HG03175 (cell line): ENCODE data around the gene MACO1.
"Not testable (repeated sequence)": the region's sequence is repeated elsewhere in the genome, so short reads cannot be mapped to it uniquely, and the experiment has no call there.

Experiments used
- ATAC-seq: cut with Tn5 transposase; IDR thresholded peaks from one replicate; pipeline ENCODE4 v1.9.1; 2021; ENCODE audit warnings: mild to moderate bottlenecking, moderate library complexity; ENCODE audit not compliant: unreplicated experiment

MACO1 gene

DNA sequence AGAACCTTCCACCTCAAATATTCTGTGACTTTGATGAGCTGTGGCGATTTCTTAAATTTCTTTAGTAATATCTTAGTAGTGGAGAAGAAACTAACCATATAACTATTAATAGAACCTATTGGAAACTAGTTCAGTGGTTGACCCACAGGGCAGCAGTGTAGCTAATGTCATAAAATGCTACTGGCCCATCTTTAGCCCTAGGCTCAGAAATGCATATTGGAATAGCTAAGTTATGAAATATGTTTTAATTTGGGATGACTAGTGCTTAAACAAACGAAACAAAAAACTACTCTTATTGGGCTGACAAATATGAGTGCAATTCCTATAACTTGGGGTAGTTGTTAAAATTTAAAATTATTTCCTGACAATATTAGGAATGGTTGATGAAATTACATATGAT lies 20.2 kb downstream of the MACO1 start:
- no peak for ATAC-seq

DNA sequence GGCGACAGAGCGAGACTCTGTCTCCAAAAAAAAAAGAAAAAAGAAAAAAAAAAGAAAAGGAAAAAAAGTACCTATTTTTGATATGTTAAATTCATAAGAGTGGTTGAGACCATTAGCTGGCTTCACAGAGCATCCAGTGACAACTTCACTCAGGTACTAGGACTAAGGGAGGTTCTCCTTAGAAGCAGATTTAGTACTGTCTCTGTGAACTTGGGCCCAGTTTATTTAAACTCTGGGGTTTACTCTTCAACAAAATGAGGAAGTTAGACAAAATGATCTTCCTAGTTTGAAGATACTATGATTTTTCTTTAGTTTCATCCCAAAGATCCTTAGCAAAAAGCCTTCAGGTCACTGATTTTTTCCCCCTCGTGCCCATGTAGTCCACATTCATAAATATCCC lies 21.2 kb downstream of the MACO1 start:
- no peak for ATAC-seq

DNA sequence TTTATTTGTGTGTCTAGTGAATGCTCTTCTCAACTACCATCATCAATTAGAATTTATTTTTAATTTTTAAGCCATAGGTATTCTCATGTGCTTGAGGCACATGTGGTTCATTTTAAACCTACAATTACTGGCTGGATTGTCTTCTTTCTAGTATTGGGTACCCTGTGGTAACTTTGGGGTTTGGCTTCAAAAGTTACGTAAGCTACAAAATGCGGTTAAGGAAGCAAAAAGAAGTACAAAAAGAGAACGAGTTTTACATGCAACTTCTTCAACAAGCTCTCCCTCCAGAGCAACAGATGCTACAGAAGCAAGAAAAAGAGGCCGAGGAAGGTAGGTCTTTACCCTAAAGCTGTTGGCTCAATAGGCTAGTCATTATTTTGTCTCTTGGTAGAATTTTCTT lies 25.8 kb downstream of the MACO1 start:
- ATAC-seq: no peak

DNA sequence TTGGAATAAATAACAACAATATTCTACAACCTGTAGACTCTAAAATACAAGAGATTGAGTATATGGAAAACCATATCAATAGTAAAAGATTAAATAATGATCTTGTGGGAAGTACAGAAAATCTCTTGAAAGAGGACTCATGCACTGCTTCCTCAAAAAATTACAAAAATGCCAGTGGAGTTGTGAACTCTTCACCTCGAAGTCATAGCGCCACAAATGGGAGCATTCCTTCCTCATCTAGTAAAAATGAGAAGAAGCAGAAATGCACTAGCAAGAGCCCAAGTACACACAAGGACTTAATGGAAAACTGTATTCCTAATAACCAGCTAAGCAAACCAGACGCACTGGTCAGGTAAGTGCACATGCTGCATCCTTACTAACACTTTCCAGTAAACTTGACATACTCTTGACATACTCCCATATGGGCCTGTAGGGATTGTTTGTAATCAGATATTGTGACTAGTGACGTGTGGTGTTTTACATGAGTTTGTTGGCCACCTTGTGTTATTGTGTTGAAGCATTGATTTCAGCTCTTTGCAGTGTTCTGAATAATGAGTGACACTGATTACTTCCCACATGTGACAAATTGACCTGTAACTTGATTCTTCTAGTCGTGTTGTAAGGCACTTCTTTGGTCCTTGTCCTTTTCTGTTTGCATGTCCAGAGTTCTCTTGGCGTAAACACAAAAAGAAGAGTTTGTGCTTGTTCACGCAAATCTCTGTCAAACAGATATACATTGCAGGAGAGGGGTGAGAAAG lies 28.0 kb downstream of the MACO1 start:
- no peak for ATAC-seq

DNA sequence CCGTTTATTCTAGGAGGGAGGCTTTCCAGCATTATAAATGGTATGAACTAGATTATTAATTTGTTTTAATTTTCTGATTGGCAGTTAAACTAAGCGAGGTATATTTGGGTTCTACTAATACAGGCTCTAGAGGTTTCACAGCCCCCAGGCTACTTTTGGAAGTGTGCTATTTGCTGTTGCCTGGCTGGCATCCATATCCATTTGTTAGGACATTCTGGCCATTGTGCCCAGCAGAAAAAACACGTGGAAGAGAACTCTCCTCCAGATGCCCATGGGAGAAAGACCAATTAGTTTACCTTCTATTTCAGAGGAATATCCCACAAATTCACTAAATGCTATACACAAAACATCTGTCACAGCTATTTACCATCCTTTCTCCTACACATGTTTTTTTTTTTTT lies 29.3 kb downstream of the MACO1 start:
- no peak for ATAC-seq

DNA sequence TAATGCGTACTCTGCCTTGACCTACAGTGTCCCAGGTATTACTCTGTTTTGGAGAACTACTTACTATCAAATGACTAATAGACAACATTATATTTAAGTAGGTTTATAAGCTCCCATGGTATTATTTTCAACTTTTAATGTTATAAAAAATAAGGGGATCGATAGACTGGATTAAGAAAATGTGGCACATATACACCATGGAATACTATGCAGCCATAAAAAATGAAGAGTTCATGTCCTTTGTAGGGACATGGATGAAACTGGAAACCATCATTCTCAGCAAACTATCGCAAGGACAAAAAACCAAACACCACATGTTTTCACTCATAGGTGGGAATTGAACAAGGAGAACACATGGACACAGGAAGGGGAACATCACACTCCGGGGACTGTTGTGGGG lies 30.1 kb downstream of the MACO1 start:
- not testable (repeated sequence) for ATAC-seq

DNA sequence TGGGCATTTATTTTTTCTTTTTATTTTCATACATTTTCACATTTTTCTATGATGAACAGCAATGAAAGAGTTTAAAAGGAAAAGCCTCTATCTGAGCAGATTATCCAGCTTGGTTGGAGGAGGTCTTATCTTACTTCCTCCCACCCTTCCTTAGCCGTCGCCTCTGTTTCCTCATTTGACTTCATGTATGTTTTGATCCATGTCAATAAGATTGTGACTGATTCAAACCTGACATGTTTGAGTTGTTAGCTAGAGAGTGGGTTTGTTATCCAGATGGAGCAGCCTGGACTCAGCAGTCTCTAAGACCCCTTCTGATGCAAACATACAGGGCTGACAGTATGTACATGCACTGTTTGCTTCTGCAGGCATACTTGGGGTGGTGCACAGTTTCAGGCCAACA lies 31.2 kb downstream of the MACO1 start:
- ATAC-seq: no peak

DNA sequence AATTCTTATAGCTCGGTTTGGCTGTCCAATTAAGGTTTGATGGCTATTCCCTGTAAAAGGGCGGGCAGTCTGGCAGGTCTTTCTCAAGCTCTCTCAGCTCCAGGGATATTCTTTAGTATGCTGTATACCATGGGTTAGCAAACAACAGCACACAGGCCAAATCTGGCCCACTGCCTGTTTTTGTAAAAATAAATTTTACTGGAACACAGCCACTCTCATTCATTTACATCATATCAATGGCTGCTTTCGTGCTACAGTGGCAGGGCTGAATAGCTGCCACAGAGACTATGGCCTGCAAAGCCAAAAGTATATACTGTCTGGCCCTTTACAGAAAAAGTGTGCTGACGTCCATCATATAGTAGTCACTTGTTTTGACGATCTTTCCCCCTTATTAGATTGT lies 32.0 kb downstream of the MACO1 start:
- ATAC-seq: no peak

DNA sequence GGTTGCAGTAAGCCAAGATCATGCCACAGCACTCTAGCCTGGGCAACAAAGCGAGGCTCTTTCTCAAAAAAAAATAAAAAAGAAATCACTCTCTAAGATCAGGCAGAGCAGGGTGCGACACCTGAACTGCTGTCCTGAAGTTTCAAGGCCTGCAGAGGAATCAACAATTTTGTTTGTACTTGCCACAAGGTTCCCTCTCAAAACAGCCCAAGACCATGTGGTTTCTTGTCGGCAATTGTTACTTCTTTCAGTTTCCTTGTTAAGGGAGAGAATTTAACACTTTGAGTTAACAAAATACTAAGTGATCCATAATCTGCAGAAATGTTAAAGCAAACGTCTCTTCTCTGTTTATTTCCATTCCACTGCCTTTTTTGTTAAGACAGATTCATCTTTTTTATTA lies 36.5 kb downstream of the MACO1 start:
- no peak for ATAC-seq

DNA sequence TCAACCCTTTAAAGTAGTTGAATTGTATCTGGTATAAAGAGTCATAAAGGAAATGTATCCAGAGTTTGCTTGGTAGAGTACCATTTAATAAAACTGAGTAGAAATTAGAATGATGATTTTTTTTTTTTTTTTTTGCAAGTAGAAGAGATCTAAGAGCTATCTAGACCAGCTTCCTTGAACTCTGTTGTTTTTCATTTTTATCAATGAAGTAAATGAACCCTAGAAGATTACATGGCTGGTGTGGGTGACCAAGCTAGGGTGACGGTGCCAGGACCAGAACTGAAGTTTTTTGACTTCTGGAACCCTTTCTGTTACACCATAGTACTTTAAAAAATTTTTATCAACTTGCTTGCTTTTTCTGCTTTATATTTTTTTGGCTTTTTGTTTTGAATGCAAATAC lies 36.9 kb downstream of the MACO1 start:
- ATAC-seq: no peak

DNA sequence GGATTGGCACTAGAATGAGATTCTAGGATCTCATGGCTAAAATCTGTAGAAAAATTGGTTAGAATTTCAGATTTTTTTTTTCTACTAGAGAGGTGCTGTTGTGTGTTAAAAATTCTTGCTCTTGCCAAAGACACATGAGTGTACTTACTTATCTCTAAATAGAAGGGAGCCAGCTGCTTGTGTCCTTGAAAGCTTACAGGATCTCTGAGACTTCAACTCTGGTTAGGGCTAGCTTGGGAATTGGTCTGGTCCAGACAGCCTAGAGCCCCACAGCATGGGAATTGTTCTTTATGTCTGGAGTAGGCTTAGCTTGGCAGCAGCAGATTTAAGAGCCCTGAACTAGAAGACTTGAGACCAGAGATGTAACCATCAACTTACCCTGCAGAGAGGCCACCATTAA lies 37.3 kb downstream of the MACO1 start:
- no peak for ATAC-seq

DNA sequence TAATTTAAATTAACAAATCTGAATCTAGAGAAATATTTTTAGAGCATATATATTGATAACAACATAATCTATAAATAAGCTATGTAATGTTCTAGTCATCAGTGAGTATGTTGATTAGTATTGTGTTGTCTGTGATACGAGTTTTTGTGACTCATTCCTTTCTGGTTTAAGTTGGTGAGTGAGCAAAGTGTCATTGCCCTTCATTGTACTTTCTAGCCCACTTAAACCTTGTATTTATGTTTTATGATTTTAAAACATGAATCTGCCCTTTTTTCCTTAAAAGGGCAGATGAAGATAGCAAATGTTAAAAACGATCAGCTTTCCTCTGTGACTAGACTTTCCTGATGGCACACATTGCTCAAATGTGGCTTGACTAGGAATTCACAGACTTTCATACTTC lies 38.5 kb downstream of the MACO1 start:
- ATAC-seq: no peak

DNA sequence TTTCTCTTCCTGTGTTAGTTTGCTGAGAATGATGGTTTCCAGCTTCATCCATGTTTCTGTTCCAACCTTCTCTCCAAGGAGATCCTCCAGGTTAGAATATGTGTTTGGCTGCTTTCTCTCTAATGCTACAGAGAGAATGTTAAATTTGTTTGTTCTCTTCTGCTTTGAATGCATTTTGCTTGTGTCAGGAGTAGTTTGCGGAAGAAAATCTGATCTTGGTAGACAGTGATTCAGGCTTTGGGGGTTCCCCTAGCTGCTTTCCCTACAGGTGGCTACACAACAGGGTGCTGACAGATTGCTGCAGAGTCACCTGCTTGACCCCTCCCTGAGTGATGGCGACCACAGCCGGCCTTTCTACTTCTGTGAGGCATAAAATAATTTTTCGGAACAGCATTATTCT lies 41.8 kb downstream of the MACO1 start:
- ATAC-seq: no peak

DNA sequence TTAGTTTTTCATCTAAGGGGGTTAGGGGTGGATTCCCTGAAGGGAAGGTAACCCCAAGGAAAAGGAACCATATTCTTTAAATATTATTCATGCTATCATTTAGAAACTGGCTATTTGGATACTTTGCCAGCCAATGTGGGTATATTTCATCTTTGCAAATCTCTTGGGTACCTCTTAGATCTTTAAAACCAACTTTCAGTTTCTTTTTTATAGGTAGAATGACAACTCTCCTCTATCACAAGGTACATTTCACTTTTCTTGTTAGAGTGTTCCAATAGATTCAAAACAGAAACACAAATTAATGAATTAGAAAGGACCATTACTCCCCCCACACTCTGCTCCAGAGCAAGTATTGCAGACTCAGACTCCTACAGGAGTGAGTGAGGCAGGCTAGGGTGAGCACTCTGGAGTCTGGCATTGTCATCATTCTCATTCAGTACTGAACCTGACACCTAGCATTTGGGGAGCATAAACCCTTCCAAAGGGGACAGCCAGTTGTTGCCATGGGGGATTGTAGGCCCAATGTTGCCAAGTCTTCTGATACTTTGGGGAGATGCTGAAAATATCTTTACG lies 43.0 kb downstream of the MACO1 start:
- no peak for ATAC-seq

DNA sequence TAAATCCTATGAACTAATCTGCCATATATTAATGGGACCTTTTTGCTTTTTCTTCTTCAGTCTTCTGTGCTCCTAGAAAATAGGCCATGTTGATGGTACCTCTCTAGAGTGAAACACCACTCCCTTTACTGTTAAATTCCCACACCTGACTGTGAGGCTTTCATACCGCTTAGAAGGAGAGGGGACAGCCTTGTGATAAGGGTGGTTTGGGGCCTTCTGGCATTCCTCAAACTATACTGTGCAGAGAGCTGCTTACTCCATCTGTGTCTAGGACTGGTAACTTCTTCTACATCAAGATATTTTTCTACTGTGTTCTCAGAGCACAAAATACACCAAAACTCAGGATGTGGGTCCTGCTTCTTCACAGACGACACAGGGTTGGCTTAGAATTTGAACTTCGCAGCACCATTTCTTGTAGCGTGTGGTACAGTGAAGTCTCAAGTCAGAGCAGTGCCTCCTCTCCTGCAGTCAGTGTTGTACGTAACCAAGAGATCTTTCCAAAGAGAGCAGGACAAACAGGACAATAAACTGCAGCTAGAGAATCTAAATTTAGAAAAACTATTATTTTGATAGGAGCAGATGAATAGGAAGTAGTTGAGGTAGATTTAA lies 43.8 kb downstream of the MACO1 start:
- ATAC-seq: no peak

DNA sequence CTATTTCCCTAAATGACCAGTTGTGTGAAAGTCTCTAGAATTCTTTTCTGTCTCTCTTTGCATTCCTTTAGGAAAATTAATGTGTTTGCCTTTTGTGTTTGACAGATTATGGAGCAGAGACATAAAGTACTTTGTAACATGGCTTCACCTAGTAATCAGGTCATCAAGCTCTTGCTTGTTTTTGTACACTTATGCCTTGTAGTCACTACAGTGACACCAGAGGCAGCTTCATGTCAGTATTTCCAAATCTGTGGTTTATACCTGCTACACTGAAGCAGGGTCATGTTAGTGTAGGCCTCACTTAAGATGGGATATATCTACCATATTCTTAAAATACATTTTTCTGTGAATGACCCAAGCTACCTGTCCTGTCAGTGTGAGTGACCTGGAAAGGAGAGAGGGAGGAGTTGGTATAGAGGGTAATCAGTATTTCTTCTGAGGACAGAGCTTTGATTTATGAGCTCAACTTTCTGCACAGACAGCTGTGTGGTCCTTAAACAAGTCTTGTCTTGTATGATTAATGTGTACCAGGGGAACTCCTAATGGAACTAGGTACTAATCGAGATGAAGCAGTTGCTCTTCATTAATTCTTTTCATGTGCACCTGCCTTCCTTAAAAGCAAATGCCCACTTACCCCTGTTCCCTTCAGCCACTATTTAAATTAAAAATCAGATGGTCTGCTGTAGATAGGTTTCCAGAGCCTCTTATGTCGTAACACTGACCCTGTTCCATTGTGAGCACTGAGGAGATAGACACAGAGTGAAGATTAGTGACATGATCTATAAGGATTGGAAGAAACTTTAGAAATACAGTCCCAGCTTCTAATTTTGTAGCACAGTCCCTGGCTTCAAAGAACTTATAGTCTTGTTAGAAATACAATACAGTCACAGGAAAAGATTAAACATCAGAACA lies 45.7 kb downstream of the MACO1 start:
- ATAC-seq: no peak

DNA sequence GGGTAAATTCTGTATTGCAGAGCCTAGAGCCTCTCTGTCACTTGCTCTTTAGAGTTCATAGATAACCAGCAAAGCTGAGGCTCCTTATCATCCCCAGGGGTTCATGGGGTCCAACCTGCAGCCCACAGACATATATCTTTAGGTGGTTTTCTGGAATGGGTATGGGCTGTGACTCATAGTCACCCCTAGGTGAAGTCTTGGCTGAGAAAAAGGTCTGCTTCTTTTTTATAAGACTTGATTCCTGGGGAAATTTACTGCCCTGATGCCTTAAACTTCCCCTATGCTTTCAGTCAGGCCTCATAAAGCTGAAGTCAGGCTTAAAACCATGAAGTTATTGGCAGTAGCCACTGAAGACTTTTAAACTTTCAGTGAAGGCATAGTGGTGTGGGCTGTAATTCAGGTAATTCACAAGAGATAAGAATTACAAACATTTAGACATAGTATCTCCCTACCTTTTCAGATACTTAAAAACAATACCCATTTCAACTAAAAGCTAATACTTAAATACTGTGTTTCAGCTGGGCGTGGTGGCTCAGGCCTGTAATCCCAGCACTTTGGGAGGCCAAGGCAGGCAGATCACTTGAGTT lies 46.8 kb downstream of the MACO1 start:
- ATAC-seq: no peak

DNA sequence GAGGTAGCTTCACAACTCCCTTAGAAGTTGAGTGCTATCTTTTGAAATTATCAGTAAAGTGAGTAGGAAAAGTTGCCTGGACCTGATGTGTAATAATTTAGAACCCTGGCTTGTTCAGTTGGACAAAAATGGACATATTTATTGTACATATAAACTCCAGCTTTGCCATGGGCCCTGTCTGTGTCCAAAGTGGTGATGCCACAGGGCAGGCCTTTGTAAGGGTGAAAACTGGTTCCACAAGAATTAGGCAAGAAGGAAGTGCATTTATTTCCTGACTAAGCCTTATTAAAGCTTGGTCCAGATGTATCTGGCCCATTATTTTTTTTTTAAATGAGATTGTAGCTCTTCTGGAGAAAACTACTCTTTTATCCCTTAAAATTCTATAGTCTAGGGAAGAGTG lies 47.9 kb downstream of the MACO1 start:
- ATAC-seq: no peak

DNA sequence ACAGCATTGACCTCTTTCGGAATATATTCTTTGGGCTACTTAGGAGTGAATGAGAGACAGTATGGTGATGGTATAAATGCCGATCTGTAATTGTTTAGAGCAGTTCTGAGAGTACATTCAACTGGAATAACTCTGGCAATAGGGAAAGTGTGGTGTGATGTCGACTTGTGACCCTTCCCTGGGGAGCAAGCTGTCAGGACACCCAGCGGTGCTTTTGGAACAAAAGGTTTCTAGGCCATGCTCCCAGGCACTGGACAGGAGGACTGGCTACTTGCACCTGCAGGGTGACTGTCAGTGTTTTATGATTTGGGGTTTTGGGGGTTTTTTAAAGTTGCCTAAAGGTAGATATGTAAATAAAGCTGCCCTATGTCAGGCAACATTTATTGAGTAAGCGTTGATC lies 50.9 kb downstream of the MACO1 start:
- no peak for ATAC-seq

DNA sequence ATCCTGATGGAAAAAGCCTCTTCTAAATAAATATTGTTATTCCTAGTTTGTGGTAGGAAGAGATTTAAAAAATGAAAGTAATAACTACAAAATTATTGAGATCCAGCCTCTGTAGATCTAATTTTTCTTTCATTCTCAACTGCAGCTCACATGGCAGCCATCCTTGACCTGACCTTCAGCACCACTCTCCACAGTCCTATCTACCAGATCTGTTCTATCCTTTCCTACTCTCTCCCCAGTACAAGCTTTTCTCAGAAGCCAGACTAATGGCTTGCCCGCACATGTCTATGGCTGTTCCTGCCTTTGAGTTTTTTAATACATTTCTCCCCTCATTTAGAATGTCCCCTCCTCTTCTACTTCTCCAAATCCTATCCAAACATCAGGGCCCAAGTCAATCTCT lies 51.5 kb downstream of the MACO1 start:
- ATAC-seq: no peak

DNA sequence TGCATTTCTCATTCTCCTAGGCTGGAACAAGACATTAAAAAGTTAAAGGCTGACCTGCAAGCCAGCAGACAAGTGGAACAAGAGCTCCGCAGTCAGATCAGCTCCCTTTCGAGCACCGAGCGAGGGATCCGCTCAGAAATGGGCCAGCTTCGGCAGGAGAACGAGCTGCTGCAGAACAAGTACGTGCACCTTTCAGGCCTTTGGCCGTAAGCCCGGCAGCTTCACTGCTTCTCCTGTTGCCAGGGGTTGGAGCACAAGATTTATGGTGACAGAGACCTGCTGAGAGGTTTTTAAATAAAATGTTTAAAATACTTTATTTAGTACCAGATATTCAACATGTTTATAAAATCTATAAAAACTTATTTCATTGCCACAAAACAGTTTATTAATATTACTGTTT lies 53.4 kb downstream of the MACO1 start:
- no peak for ATAC-seq
